Sigmoid colon (tissue), 4 donors: ENCODE results near the gene OPCML.

ENCODE experiments used
- EP300 ChIP-seq, 4 donors: sonication (generic); formaldehyde crosslinking; IDR thresholded peaks; one replicate each; pipeline ENCODE4 v1.6.1; 2017; ENCODE audit warnings: antibody characterized with exemption in 4 of 4
- POLR2AphosphoS5 ChIP-seq, 4 donors: sonication (generic); formaldehyde crosslinking; IDR thresholded peaks; one replicate each; pipeline ENCODE4 v1.6.1; 2017; ENCODE audit warnings: antibody characterized with exemption in 4 of 4
- TF ChIP-seq, protein P1 (sequence below), 4 experiments: fragments of 450-650 bp in 3 of 4; fragments of 200-600 bp in 1 of 4; IDR thresholded peaks; one replicate each; pipeline ENCODE4 v1.5.1; 2016 to 2019; ENCODE audit warnings: antibody characterized with exemption in 4 of 4, mild to moderate bottlenecking in 3 of 4, moderate library complexity in 2 of 4

DNA sequence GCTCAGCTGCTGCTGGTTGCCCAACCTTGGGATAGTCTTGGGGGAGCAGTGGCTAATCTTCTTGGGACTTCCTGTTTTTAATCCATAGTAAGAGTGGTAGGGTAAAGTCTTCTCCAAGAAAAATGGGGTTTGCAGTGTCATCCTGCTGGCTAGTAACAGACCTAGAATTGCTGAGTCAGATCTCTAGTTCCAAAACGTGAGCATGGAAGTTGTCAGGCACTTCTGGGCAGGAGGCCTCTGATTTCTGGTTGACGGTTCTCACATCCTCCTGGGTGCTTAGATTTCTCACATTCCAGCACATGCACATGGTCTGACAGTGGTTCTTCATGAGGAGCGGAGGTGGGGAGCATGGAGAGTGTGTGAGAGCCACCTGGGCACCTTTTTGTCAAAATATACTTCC lies 410.0 kb downstream of the OPCML start:
- TF ChIP-seq POLR2AphosphoS5 (IDR thresholded peaks at IDR 0.05) (no peak), EP300 (IDR thresholded peaks at IDR 0.05) (no peak)
- TF ChIP-seq, protein P1, sequence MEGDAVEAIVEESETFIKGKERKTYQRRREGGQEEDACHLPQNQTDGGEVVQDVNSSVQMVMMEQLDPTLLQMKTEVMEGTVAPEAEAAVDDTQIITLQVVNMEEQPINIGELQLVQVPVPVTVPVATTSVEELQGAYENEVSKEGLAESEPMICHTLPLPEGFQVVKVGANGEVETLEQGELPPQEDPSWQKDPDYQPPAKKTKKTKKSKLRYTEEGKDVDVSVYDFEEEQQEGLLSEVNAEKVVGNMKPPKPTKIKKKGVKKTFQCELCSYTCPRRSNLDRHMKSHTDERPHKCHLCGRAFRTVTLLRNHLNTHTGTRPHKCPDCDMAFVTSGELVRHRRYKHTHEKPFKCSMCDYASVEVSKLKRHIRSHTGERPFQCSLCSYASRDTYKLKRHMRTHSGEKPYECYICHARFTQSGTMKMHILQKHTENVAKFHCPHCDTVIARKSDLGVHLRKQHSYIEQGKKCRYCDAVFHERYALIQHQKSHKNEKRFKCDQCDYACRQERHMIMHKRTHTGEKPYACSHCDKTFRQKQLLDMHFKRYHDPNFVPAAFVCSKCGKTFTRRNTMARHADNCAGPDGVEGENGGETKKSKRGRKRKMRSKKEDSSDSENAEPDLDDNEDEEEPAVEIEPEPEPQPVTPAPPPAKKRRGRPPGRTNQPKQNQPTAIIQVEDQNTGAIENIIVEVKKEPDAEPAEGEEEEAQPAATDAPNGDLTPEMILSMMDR (IDR thresholded peaks at IDR 0.05), result no peak
